ENCODE results near the gene SEMA4B. TPM values are rescaled to one million over a fixed set of nuclear protein-coding genes. Genes with fewer than 3 reads are reported as not detected.
A peak's percentile ranks its signal among the peaks of the same experiment; 100 is the strongest.

The SEMA4B gene
- total and polyA plus RNA-seq, 2 donors from 2014 or later: 28.7 to 190 TPM

GRCh38 chr15:90154246-90154645 lies 46.9 kb upstream of the SEMA4B start:
- H3K36me3 ChIP-seq (ENCODE audit: control insufficient read depth in 2 of 3, insufficient read depth in 3 of 3, low read length in 3 of 3): no peaks in the 10 kb centered on the region
- intact Hi-C loops (cut with DNase I): no loop called here
- no peak for TF ChIP-seq CTCF (IDR thresholded peaks at IDR 0.05; ENCODE audit: borderline replicate concordance, extremely low read depth, insufficient read depth)
- H3K9ac ChIP-seq (ENCODE audit: low read length in 3 of 3): no peak overlapping the region
- H3K27ac ChIP-seq (ENCODE audit: low read depth in 2 of 2, low read length in 2 of 2): no peak overlapping the region
- no peaks in the 10 kb centered on the region for H3K27me3 ChIP-seq (ENCODE audit: control insufficient read depth, insufficient read depth, low read length)
- no peak for DNase-seq
- no peak for FAIRE-seq
- no peaks in the 10 kb centered on the region for H3K9me3 ChIP-seq (ENCODE audit: control insufficient read depth in 2 of 3, insufficient read depth in 1 of 3, low read length in 3 of 3)
- peaks cover 3 to 7% (median 3%) of the 10 kb centered on the region in 3 donors for H3K4me1 ChIP-seq (ENCODE audit: control insufficient read depth in 2 of 3, insufficient read depth in 2 of 3, low read depth in 1 of 3, low read length in 3 of 3)
- no peak overlapping the region for H3K4me3 ChIP-seq (ENCODE audit: low read length in 3 of 3)

- intact Hi-C loops (cut with DNase I): no loop called here
- FAIRE-seq (no peak), DNase-seq (peak in 1 of 5 donors; percentile 44)
- H3K27ac ChIP-seq (ENCODE audit: low read depth in 2 of 2, low read length in 2 of 2): peak overlapping the region in 1 of 2 donors; percentile 16
- TF ChIP-seq CTCF (IDR thresholded peaks at IDR 0.05; ENCODE audit: borderline replicate concordance, extremely low read depth, insufficient read depth): no peak
- no peaks in the 10 kb centered on the region for H3K9me3 ChIP-seq (ENCODE audit: control insufficient read depth in 2 of 3, insufficient read depth in 1 of 3, low read length in 3 of 3)
- H3K9ac ChIP-seq (ENCODE audit: low read length in 3 of 3): no peak overlapping the region
- no peak overlapping the region for H3K4me3 ChIP-seq (ENCODE audit: low read length in 3 of 3)
- H3K4me1 ChIP-seq (ENCODE audit: control insufficient read depth in 2 of 3, insufficient read depth in 2 of 3, low read depth in 1 of 3, low read length in 3 of 3): peaks cover 3 to 7% (median 3%) of the 10 kb centered on the region in 3 donors
- no peaks in the 10 kb centered on the region for H3K27me3 ChIP-seq (ENCODE audit: control insufficient read depth, insufficient read depth, low read length)
- no peaks in the 10 kb centered on the region for H3K36me3 ChIP-seq (ENCODE audit: control insufficient read depth in 2 of 3, insufficient read depth in 3 of 3, low read length in 3 of 3)
These were observed 46.1 kb upstream of the SEMA4B start for GRCh38 chr15:90154861-90155626.

- H3K27me3 ChIP-seq (ENCODE audit: control insufficient read depth, insufficient read depth, low read length): no peaks in the 10 kb centered on the region
- no peak for FAIRE-seq
- no peaks in the 10 kb centered on the region for H3K9me3 ChIP-seq (ENCODE audit: control insufficient read depth in 2 of 3, insufficient read depth in 1 of 3, low read length in 3 of 3)
- H3K9ac ChIP-seq (ENCODE audit: low read length in 3 of 3): no peak overlapping the region
- H3K4me3 ChIP-seq (ENCODE audit: low read length in 3 of 3): no peak overlapping the region
- intact Hi-C loops (cut with DNase I): no loop called here
- H3K27ac ChIP-seq (ENCODE audit: low read depth in 2 of 2, low read length in 2 of 2): peak overlapping the region; percentile 40 to 86
- H3K36me3 ChIP-seq (ENCODE audit: control insufficient read depth in 2 of 3, insufficient read depth in 3 of 3, low read length in 3 of 3): no peaks in the 10 kb centered on the region
- peaks cover 3 to 14% (median 3%) of the 10 kb centered on the region in 3 donors for H3K4me1 ChIP-seq (ENCODE audit: control insufficient read depth in 2 of 3, insufficient read depth in 2 of 3, low read depth in 1 of 3, low read length in 3 of 3)
- peak in 1 of 5 donors; percentile 38 for DNase-seq
- TF ChIP-seq CTCF (IDR thresholded peaks at IDR 0.05; ENCODE audit: borderline replicate concordance, extremely low read depth, insufficient read depth): no peak
These were observed 41.9 kb upstream of the SEMA4B start for GRCh38 chr15:90159213-90159612.
